Measurements from ENCODE around the gene BOD1.
A peak's percentile ranks its signal among the peaks of the same experiment; 100 is the strongest.

Gene BOD1

GRCh38 chr5:173573126-173573960 is 43.1 kb downstream of the BOD1 start:
- DNase-seq (ENCODE audit: low read depth) = peak; percentile 66
- H3K4me3 ChIP-seq (ENCODE audit: low read depth, low read length) = peak overlapping the region; percentile 22
- TF ChIP-seq CTCF (conservative IDR thresholded peaks at IDR 0.05; ENCODE audit: low read depth, low read length) = peak; percentile 91

GRCh38 chr5:173572431-173573125 is 43.9 kb downstream of the BOD1 start:
- DNase-seq (ENCODE audit: low read depth) = no peak
- TF ChIP-seq CTCF (conservative IDR thresholded peaks at IDR 0.05; ENCODE audit: low read depth, low read length) = no peak
- H3K4me3 ChIP-seq (ENCODE audit: low read depth, low read length) = peak overlapping the region; percentile 22

GRCh38 chr5:173570321-173571090 is 45.9 kb downstream of the BOD1 start:
- DNase-seq (ENCODE audit: low read depth) = no peak

GRCh38 chr5:173568703-173569102 is 47.7 kb downstream of the BOD1 start:
- no peak overlapping the region for H3K4me3 ChIP-seq (ENCODE audit: low read depth, low read length)
- TF ChIP-seq CTCF (conservative IDR thresholded peaks at IDR 0.05; ENCODE audit: low read depth, low read length) = no peak

More at GRCh38 chr5:173570321-173571090, 45.9 kb downstream of the BOD1 start:
- H3K4me3 ChIP-seq (ENCODE audit: low read depth, low read length) = no peak overlapping the region
- no peak for TF ChIP-seq CTCF (conservative IDR thresholded peaks at IDR 0.05; ENCODE audit: low read depth, low read length)

GRCh38 chr5:173568128-173568527 is 48.3 kb downstream of the BOD1 start:
- TF ChIP-seq CTCF (conservative IDR thresholded peaks at IDR 0.05; ENCODE audit: low read depth, low read length) = no peak
- DNase-seq (ENCODE audit: low read depth) = no peak
- no peak overlapping the region for H3K4me3 ChIP-seq (ENCODE audit: low read depth, low read length)

More at GRCh38 chr5:173568703-173569102, 47.7 kb downstream of the BOD1 start:
- DNase-seq (ENCODE audit: low read depth) = no peak

GRCh38 chr5:173567548-173567947 is 48.9 kb downstream of the BOD1 start:
- peak; percentile 58 for DNase-seq (ENCODE audit: low read depth)
- no peak overlapping the region for H3K4me3 ChIP-seq (ENCODE audit: low read depth, low read length)
- TF ChIP-seq CTCF (conservative IDR thresholded peaks at IDR 0.05; ENCODE audit: low read depth, low read length) = no peak
